PC-9 (cell line): ENCODE measurements around the gene HNRNPLL. TPM values are rescaled to one million over a fixed set of nuclear protein-coding genes. Genes with fewer than 3 reads are reported as not detected.

Experiments
- BruUV-seq: library from RNA; stranded (reverse); fragments of 400-500 nt; replicated peaks from 2 replicates; lab custom pipeline; 2021; lab: Mats Ljungman, UMichigan
- CTCF ChIA-PET: fragments of 300-600 bp; sonication (Branson Sonifier 250); formaldehyde crosslinking; loops from one replicate; lab custom pipeline; 2022; ENCODE audit warnings: antibody characterized with exemption; lab: Charles Lee
- POLR2A ChIA-PET: fragments of 300-600 bp; sonication (Branson Sonifier 250); formaldehyde crosslinking; loops from one replicate; lab custom pipeline; 2022; ENCODE audit warnings: antibody characterized with exemption; ENCODE audit not compliant: unreplicated experiment; lab: Charles Lee
- DNase-seq, 2 experiments: peaks; one replicate each; pipeline versions ENCODE4 v3.0.0 to v3.0.0-alpha.2; 2015 to 2022; ENCODE audit warnings: mixed read lengths in 1 of 2
- H2AFZ ChIP-seq: fragments of 200-600 bp; sonication (generic); 2 replicates; pipeline ENCODE4 v1.8.1; 2017; ENCODE audit warnings: antibody characterized with exemption
- H3F3A ChIP-seq: fragments of 200-600 bp; sonication (generic); 2 replicates; pipeline ENCODE4 v1.8.1; 2017; ENCODE audit warnings: antibody characterized with exemption, mild to moderate bottlenecking, low read depth; ENCODE audit not compliant: insufficient read depth
- H3K27ac ChIP-seq: fragments of 200-600 bp; sonication (generic); 2 replicates; pipeline ENCODE4 v1.6.1; 2016; ENCODE audit warnings: mixed run types
- H3K27me3 ChIP-seq: fragments of 200-600 bp; sonication (generic); 2 replicates; pipeline ENCODE4 v1.6.1; 2016; ENCODE audit warnings: low read depth, mixed run types; ENCODE audit not compliant: insufficient read depth
- H3K36me3 ChIP-seq: fragments of 200-600 bp; sonication (generic); 2 replicates; pipeline ENCODE4 v1.6.1; 2016; ENCODE audit warnings: low read depth, mixed run types
- H3K4me1 ChIP-seq: fragments of 200-600 bp; sonication (generic); replicated peaks from 2 replicates; pipeline ENCODE4 v1.6.1; 2016; ENCODE audit warnings: mixed run types; ENCODE audit not compliant: insufficient read depth
- H3K4me2 ChIP-seq: fragments of 200-600 bp; sonication (generic); 2 replicates; pipeline ENCODE4 v1.6.1; 2017; ENCODE audit warnings: mixed run types
- H3K4me3 ChIP-seq: fragments of 200-600 bp; sonication (generic); 2 replicates; pipeline ENCODE4 v1.6.1; 2016; ENCODE audit warnings: mixed run types
- H3K79me2 ChIP-seq: fragments of 200-600 bp; sonication (generic); 2 replicates; pipeline ENCODE4 v1.6.1; 2017; ENCODE audit warnings: low read depth, mixed run types
- H3K9me2 ChIP-seq: fragments of 200-600 bp; sonication (generic); 2 replicates; pipeline ENCODE4 v1.8.1; 2017; ENCODE audit warnings: mild to moderate bottlenecking; ENCODE audit not compliant: insufficient read depth
- H3K9me3 ChIP-seq: fragments of 200-600 bp; sonication (generic); 2 replicates; pipeline ENCODE4 v1.8.1; 2016; ENCODE audit warnings: low read depth; ENCODE audit not compliant: insufficient read depth
- H4K20me1 ChIP-seq: fragments of 200-600 bp; sonication (generic); 2 replicates; pipeline ENCODE4 v1.8.1; 2017; ENCODE audit not compliant: insufficient read depth
- CTCF ChIP-seq: fragments of 200-600 bp; sonication (generic); conservative IDR thresholded peaks from 2 replicates; pipeline ENCODE4 v1.6.1; 2017; ENCODE audit warnings: mixed run types, antibody characterized with exemption, mild to moderate bottlenecking, moderate library complexity
- EZH2 ChIP-seq: fragments of 200-600 bp; sonication (generic); IDR thresholded peaks from 2 replicates; pipeline ENCODE4 v1.8.0; 2017; ENCODE audit warnings: antibody characterized with exemption, low read depth
- intact Hi-C: fragments of 100-400 bp; cut with micrococcal nuclease; formaldehyde crosslinking; loops from one replicate; pipeline ENCODE4 v1.10.0; 2022; ENCODE audit not compliant: unreplicated experiment
- total RNA-seq: library from RNA; stranded (reverse); gene quantifications from 2 replicates; pipeline ENCODE4 v1.2.3, GENCODE V29; 2021

Gene HNRNPLL
- total RNA-seq, 1 experiment from 2014 or later, result 38.1 TPM

DNA sequence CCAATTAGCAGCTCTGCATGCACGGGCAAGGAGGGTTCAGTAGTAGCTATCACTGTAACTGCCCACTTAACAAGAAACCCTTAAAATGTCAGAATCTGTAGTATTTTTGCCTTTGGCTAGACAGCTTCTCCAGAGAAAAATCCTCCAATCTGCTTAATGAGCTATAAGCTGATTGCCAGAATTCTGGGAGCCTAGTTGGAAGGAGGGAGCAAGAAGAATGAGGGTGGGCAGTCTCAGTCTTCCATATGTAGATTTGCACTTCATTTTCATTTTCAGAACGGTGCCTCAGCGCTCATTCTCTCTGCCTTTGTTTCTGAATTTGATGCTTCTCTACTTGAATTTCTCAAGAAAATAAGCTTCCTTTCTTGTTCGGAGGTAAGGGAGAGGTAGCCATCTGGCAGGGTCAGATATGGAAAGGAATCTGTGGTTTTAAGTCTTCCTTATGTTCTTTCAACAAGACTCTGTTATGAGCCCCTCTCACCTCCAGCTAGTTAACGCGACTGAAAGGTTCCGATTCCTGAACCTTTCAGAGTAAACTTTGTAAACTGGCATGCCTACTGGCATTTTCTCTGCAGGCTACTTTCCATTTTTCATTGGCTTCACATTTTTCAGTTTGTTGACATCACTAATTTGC, 53.5 kb downstream of the HNRNPLL start:
- BruUV-seq, result no TSS peak
- DNase-seq, result no peak
- Histone ChIP-seq H3K4me3 (no peak overlapping the region), H3K36me3 (no peaks in the 10 kb centered on the region), H3K27ac (no peak overlapping the region), H3K79me2 (no peaks in the 10 kb centered on the region), H3K4me2 (no peak overlapping the region), H3K9me2 (no peaks in the 10 kb centered on the region), H3K9me3 (no peaks in the 10 kb centered on the region), H3K4me1 (no peaks in the 10 kb centered on the region), H2AFZ (no peak overlapping the region), H3F3A (no peaks in the 10 kb centered on the region), H4K20me1 (no peaks in the 10 kb centered on the region), H3K27me3 (no peaks in the 10 kb centered on the region)
- intact Hi-C loops, result no loop called here
- ChIA-PET POLR2A (interaction anchor here (0.5 kb wide), 1 partner anchor 172 kb away, joined by 3 read pairs; no protein-coding TSS in a partner anchor), CTCF (no interaction called here)
- TF ChIP-seq CTCF, result no peak
- TF ChIP-seq EZH2, result no peak

DNA sequence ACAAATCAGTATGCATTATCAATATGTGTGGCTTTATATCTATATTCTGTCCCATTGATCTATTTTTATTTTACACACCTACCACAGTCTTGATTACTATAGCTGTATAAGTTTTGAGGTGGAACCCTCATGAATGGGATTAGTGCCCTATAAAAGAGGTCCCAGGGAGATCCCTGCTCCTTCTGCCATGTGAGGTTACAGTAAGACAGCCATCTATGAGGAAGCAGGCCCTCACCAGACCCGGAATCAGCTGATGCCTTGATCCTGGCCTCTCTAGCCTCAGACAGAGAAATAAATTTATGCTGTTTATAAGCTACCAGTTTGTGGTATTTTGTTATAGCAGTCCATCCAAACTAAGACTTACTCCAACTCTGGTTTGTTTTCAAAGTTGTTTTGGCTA, 54.9 kb downstream of the HNRNPLL start:
- DNase-seq, result no peak
- Histone ChIP-seq H3K27me3 (no peaks in the 10 kb centered on the region), H3K4me3 (no peak overlapping the region), H3K9me3 (no peaks in the 10 kb centered on the region), H3K27ac (no peak overlapping the region), H4K20me1 (no peaks in the 10 kb centered on the region), H3K79me2 (no peaks in the 10 kb centered on the region), H3K4me2 (no peak overlapping the region), H3F3A (peaks cover 4% of the 10 kb centered on the region; the same call in 1 of the 2 replicates), H3K4me1 (0 out of 2 replicates have a peak, but pooled peaks cover 4% of the 10 kb centered on the region), H2AFZ (no peak overlapping the region), H3K36me3 (no peaks in the 10 kb centered on the region), H3K9me2 (no peaks in the 10 kb centered on the region)
- POLR2A ChIA-PET, result interaction anchor here (0.7 kb wide), 1 partner anchor 173 kb away, joined by 5 read pairs; no protein-coding TSS in a partner anchor
- CTCF ChIA-PET, result interaction anchor here (0.6 kb wide), 1 partner anchor 173 kb away, joined by 4 read pairs; no protein-coding TSS in a partner anchor
- TF ChIP-seq CTCF, result no peak
- no peak for TF ChIP-seq EZH2
- intact Hi-C loops, result no loop called here
- no TSS peak for BruUV-seq

- no peak for TF ChIP-seq CTCF
- no peak for TF ChIP-seq EZH2
- H3K4me2 ChIP-seq, result no peak overlapping the region
- ChIA-PET CTCF (no interaction called here), POLR2A (no interaction called here)
- H4K20me1 ChIP-seq, result no peaks in the 10 kb centered on the region
- no peaks in the 10 kb centered on the region for H3K9me2 ChIP-seq
- no peak overlapping the region for H3K27ac ChIP-seq
- no peaks in the 10 kb centered on the region for H3K9me3 ChIP-seq
- no peak for DNase-seq
- H3K4me1 ChIP-seq, result 0 out of 2 replicates have a peak, but pooled peaks cover 7% of the 10 kb centered on the region
- H3K36me3 ChIP-seq, result no peaks in the 10 kb centered on the region
- no peak overlapping the region for H3K4me3 ChIP-seq
- no peak overlapping the region for H2AFZ ChIP-seq
- H3K27me3 ChIP-seq, result no peaks in the 10 kb centered on the region
- H3F3A ChIP-seq, result peaks cover 4% of the 10 kb centered on the region; the same call in 1 of the 2 replicates
- BruUV-seq, result no TSS peak
- no peaks in the 10 kb centered on the region for H3K79me2 ChIP-seq
- intact Hi-C loops, result no loop called here
These were observed 56.1 kb downstream of the HNRNPLL start for GRCh38 chr2:38546585-38546984.
